ENCODE data around the gene B3GNT9.

Gene B3GNT9

GRCh38 chr16:67162506-67163163 is 11.8 kb upstream of the B3GNT9 start:
- H3K27me3 ChIP-seq (replicated peaks; ENCODE audit: control insufficient read depth, insufficient read depth, low read length, poor library complexity, severe bottlenecking), result peaks cover 38% of the 10 kb centered on the region
- peak overlapping the region; percentile 44 for H3K4me3 ChIP-seq (ENCODE audit: insufficient read depth, low read depth, low read length, poor library complexity, severe bottlenecking)
- H3K27ac ChIP-seq (ENCODE audit: insufficient read depth, low read length, poor library complexity, severe bottlenecking), result no peak overlapping the region
- H3K4me1 ChIP-seq (ENCODE audit: control insufficient read depth, insufficient read depth, low read length, poor library complexity, severe bottlenecking), result peaks cover 66% of the 10 kb centered on the region
- H3K36me3 ChIP-seq (ENCODE audit: control insufficient read depth, insufficient read depth, low read length), result no peaks in the 10 kb centered on the region
- no peaks in the 10 kb centered on the region for H3K9me3 ChIP-seq (ENCODE audit: control insufficient read depth, low read length)
- DNase-seq, result no peak

DNA sequence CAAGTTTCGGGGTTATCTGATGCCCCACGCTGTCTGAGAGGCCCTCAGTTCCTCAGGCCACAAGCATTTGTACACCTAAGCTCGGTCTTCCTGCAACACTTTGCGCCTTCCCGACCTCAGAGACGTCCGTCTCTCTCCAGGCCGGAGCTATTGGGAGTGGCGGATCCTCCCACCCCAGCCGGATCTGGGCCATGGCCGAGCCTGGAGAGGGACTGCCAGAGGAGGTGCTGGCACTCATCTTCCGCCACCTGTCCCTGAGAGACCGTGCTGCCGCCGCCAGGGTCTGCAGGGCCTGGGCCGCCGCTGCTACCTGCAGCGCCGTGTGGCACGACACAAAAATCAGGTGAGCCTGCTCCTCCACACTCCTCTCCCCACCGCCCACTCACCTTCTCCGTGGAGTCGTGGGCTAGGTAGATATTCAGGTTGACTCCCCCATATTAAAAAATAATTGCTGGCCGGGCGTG is 10.8 kb upstream of the B3GNT9 start:
- no peaks in the 10 kb centered on the region for H3K9me3 ChIP-seq (ENCODE audit: control insufficient read depth, low read length)
- no peak for DNase-seq
- H3K4me1 ChIP-seq (ENCODE audit: control insufficient read depth, insufficient read depth, low read length, poor library complexity, severe bottlenecking), result peaks cover 76% of the 10 kb centered on the region
- H3K36me3 ChIP-seq (ENCODE audit: control insufficient read depth, insufficient read depth, low read length), result no peaks in the 10 kb centered on the region
- H3K4me3 ChIP-seq (ENCODE audit: insufficient read depth, low read depth, low read length, poor library complexity, severe bottlenecking), result no peak overlapping the region
- peaks cover 30% of the 10 kb centered on the region for H3K27me3 ChIP-seq (replicated peaks; ENCODE audit: control insufficient read depth, insufficient read depth, low read length, poor library complexity, severe bottlenecking)
- no peak overlapping the region for H3K27ac ChIP-seq (ENCODE audit: insufficient read depth, low read length, poor library complexity, severe bottlenecking)

GRCh38 chr16:67158637-67159600 is 8.1 kb upstream of the B3GNT9 start:
- peak overlapping the region; percentile 97 for H3K27ac ChIP-seq (ENCODE audit: insufficient read depth, low read length, poor library complexity, severe bottlenecking)
- H3K4me3 ChIP-seq (ENCODE audit: insufficient read depth, low read depth, low read length, poor library complexity, severe bottlenecking), result peak overlapping the region; percentile 92
- H3K4me1 ChIP-seq (ENCODE audit: control insufficient read depth, insufficient read depth, low read length, poor library complexity, severe bottlenecking), result peaks cover 74% of the 10 kb centered on the region
- H3K36me3 ChIP-seq (ENCODE audit: control insufficient read depth, insufficient read depth, low read length), result no peaks in the 10 kb centered on the region
- H3K9me3 ChIP-seq (ENCODE audit: control insufficient read depth, low read length), result no peaks in the 10 kb centered on the region
- peaks cover 5% of the 10 kb centered on the region for H3K27me3 ChIP-seq (replicated peaks; ENCODE audit: control insufficient read depth, insufficient read depth, low read length, poor library complexity, severe bottlenecking)
- DNase-seq, result peak; percentile 76 to 81 (median 77)

DNA sequence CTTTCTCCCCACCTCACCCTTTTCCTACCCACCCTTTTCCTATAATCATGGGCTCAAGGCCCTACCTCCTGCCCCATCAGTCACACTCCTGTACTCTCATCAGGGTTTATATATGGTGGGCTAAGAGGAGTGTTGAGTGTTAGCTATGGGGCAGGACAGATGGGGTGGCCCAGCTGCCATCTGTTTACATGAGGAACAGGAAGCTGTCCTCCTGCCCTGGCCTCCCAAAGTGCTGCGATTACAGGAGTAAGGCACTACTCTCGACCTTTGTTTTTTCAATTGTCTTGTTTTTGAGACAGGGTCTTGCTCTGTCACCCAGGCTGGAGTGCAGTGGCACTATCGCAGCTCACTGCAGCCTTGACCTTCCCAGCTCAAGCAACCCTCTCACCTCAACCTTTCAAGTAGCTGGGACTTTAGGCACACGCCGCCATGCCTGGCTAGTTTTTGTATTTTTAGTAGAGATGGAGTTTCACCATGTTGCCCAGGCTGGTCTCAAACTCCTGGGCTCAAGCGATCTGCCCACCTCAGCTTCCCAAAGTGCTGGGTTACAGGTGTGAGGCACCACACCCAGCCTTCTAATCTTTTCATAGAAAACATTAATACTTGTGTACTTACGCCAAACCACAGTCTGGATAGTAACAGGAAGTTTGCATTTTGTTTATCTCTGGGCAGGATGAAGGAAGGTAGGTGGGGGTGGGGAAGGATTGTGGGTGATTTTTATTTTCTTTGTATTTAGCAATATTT is 7.3 kb upstream of the B3GNT9 start:
- Histone ChIP-seq H3K9me3 (ENCODE audit: control insufficient read depth, low read length) (no peaks in the 10 kb centered on the region), H3K27me3 (replicated peaks; ENCODE audit: control insufficient read depth, insufficient read depth, low read length, poor library complexity, severe bottlenecking) (no peaks in the 10 kb centered on the region), H3K4me3 (ENCODE audit: insufficient read depth, low read depth, low read length, poor library complexity, severe bottlenecking) (peak overlapping the region; percentile 92), H3K27ac (ENCODE audit: insufficient read depth, low read length, poor library complexity, severe bottlenecking) (peak overlapping the region; percentile 97), H3K36me3 (ENCODE audit: control insufficient read depth, insufficient read depth, low read length) (no peaks in the 10 kb centered on the region), H3K4me1 (ENCODE audit: control insufficient read depth, insufficient read depth, low read length, poor library complexity, severe bottlenecking) (peaks cover 70% of the 10 kb centered on the region)
- no peak for DNase-seq

- Histone ChIP-seq H3K4me1 (ENCODE audit: control insufficient read depth, insufficient read depth, low read length, poor library complexity, severe bottlenecking) (peaks cover 61% of the 10 kb centered on the region), H3K27ac (ENCODE audit: insufficient read depth, low read length, poor library complexity, severe bottlenecking) (peak overlapping the region; percentile 97), H3K36me3 (ENCODE audit: control insufficient read depth, insufficient read depth, low read length) (no peaks in the 10 kb centered on the region), H3K27me3 (replicated peaks; ENCODE audit: control insufficient read depth, insufficient read depth, low read length, poor library complexity, severe bottlenecking) (no peaks in the 10 kb centered on the region), H3K4me3 (ENCODE audit: insufficient read depth, low read depth, low read length, poor library complexity, severe bottlenecking) (no peak overlapping the region), H3K9me3 (ENCODE audit: control insufficient read depth, low read length) (no peaks in the 10 kb centered on the region)
- DNase-seq, result no peak
These were observed 6.4 kb upstream of the B3GNT9 start for GRCh38 chr16:67157106-67157748.

DNA sequence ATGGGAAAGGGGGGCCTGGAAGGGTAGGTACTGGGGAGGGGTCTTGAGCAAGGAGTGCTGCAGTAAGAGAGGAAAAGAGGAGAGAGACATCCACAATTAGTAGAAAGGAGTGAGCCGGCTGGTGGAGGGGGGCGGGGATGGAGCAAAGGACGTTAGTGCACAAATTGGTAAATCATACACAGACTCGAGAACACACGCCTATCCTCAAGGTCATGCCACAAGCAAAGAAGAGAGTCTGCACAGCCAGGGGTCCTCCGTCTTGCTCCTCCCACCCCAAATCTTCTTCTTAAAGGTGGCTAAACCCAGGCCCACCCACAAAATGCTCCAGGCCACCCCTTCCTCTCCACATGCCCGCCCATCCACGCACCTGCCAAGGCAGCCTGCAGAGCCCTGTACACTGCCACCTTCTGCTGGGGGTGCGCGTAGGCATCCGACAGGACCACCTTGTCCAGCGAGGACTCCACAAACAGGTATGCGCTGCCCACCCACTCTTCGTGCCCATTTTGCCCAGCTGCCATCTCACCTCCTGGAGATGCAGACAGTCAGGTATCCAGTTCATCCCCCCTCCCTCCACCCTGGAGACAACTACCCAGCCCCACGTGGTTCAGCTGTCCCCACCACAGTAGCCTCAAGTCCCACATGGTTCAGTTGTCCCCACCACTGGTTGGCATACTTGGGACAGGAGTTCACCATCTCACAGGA is 5.5 kb upstream of the B3GNT9 start:
- H3K27me3 ChIP-seq (replicated peaks; ENCODE audit: control insufficient read depth, insufficient read depth, low read length, poor library complexity, severe bottlenecking), result no peaks in the 10 kb centered on the region
- H3K9me3 ChIP-seq (ENCODE audit: control insufficient read depth, low read length), result no peaks in the 10 kb centered on the region
- H3K27ac ChIP-seq (ENCODE audit: insufficient read depth, low read length, poor library complexity, severe bottlenecking), result no peak overlapping the region
- no peaks in the 10 kb centered on the region for H3K36me3 ChIP-seq (ENCODE audit: control insufficient read depth, insufficient read depth, low read length)
- no peak overlapping the region for H3K4me3 ChIP-seq (ENCODE audit: insufficient read depth, low read depth, low read length, poor library complexity, severe bottlenecking)
- H3K4me1 ChIP-seq (ENCODE audit: control insufficient read depth, insufficient read depth, low read length, poor library complexity, severe bottlenecking), result peaks cover 59% of the 10 kb centered on the region
- no peak for DNase-seq

GRCh38 chr16:67155295-67156142 is 4.7 kb upstream of the B3GNT9 start:
- Histone ChIP-seq H3K9me3 (ENCODE audit: control insufficient read depth, low read length) (no peaks in the 10 kb centered on the region), H3K4me3 (ENCODE audit: insufficient read depth, low read depth, low read length, poor library complexity, severe bottlenecking) (peak overlapping the region; percentile 31), H3K27me3 (replicated peaks; ENCODE audit: control insufficient read depth, insufficient read depth, low read length, poor library complexity, severe bottlenecking) (no peaks in the 10 kb centered on the region), H3K27ac (ENCODE audit: insufficient read depth, low read length, poor library complexity, severe bottlenecking) (peak overlapping the region; percentile 13), H3K36me3 (ENCODE audit: control insufficient read depth, insufficient read depth, low read length) (no peaks in the 10 kb centered on the region), H3K4me1 (ENCODE audit: control insufficient read depth, insufficient read depth, low read length, poor library complexity, severe bottlenecking) (peaks cover 53% of the 10 kb centered on the region)
- peak; percentile 60 to 70 (median 60) for DNase-seq

GRCh38 chr16:67154578-67155294 is 3.9 kb upstream of the B3GNT9 start:
- peak overlapping the region; percentile 31 for H3K4me3 ChIP-seq (ENCODE audit: insufficient read depth, low read depth, low read length, poor library complexity, severe bottlenecking)
- H3K4me1 ChIP-seq (ENCODE audit: control insufficient read depth, insufficient read depth, low read length, poor library complexity, severe bottlenecking), result peaks cover 53% of the 10 kb centered on the region
- no peak overlapping the region for H3K27ac ChIP-seq (ENCODE audit: insufficient read depth, low read length, poor library complexity, severe bottlenecking)
- DNase-seq, result no peak
- H3K36me3 ChIP-seq (ENCODE audit: control insufficient read depth, insufficient read depth, low read length), result no peaks in the 10 kb centered on the region
- no peaks in the 10 kb centered on the region for H3K9me3 ChIP-seq (ENCODE audit: control insufficient read depth, low read length)
- H3K27me3 ChIP-seq (replicated peaks; ENCODE audit: control insufficient read depth, insufficient read depth, low read length, poor library complexity, severe bottlenecking), result no peaks in the 10 kb centered on the region
